ENCODE measurements around the gene PDE4D.
"Not testable (repeated sequence)": the region's sequence is repeated elsewhere in the genome, so short reads cannot be mapped to it uniquely, and the experiment has no call there.

The PDE4D gene

DNA sequence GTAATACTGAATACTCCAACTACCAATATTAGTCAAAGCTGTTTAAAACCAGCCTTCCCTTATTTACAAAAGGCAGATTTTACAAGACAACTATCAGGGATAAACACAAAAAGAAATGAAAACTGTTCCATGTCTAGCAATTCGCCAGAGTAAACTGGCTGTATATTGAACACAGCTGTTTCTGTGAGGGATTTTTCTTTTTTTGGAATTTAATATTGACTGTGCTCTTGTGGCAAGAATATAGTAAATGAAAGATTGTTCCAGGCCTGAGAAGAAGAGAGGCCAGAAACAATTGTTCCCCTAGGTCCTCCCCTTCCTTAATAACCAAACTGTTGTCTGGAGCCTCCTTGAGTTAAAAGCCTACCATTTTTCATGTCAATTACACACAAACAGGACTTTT lies 188.6 kb downstream of the PDE4D start:
- DNase-seq (ENCODE audit: low read depth, low spot score), result no peak

DNA sequence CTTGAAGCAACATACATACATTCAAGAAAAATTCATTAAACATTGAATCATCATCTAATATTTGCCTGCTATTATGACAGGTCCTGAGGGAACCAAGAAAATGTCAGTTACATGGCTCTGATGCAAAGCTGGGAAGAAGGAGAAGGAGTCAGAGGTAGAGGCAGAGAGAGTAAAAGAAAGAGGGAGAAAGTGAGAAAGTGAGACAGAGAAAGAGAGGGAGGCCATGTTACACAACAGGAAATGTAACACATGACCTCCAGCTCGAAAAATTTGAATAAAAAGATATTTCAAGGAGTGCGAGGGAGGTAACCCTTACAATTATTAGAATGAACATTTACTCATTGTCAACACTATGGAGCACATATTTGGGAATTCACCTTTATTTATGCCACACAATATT lies 189.7 kb downstream of the PDE4D start:
- no peak for DNase-seq (ENCODE audit: low read depth, low spot score)

DNA sequence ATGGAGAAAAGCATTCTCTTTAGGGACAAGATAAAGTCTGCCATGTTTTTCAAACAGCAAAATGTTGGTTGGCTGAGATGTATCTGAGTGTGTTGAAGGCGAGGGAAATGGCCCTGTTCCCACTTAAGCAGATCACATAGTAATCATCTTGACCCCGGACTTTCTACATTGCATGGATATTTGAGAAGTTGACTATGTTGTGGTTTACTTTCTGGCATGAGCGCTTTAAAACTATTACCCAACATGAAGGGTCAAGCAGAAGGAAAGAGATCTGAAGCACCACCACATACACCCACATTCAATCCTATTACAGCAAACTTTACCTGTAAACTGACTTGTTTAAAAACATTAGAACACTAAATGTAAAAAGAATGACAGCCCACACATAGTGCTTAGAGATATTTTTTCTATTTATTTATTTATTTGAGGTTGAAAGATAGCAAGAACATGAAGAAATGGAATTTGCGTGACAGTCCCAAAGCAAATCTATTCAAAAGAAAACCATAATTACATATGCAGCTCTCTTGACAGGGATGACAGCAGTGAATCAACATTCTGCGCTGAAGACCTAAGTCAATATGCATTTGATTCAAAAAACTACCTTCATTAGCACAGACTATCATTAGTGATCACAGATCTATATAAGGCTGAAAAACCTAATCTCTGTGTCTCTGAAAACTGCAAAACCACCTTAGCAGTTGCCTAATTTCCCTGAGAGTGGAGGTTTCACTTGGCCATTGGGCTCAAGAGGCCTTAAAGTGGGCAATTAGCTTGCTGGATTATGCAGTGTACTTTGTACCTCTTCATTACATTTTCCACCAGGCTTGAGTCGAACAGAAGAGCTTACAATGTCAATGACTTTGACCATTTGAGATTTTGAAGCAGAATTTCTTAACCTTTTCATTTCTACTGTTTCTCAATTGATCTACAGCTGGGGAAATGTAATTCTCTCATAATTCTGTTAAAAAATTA lies 195.0 kb downstream of the PDE4D start:
- DNase-seq (ENCODE audit: low read depth, low spot score), result no peak

DNA sequence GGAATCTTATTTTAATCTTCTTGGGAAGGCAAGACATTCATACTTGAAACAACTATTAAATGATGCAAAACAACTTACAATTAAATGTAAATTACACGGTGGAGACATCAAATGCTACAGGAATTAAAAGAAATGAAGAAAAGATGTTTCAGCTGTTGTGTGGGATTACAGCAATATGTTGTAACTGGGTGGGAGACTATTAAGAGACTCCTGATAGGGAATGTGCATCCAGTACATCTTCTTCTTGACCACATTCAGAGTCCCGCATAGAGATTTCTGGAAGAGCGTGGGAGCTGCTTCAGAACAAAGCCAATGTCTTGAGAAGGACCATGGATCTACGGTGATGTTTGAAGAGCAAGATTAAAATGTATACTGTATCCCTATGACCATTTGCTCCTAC lies 199.1 kb downstream of the PDE4D start:
- no peak for DNase-seq (ENCODE audit: low read depth, low spot score)

DNA sequence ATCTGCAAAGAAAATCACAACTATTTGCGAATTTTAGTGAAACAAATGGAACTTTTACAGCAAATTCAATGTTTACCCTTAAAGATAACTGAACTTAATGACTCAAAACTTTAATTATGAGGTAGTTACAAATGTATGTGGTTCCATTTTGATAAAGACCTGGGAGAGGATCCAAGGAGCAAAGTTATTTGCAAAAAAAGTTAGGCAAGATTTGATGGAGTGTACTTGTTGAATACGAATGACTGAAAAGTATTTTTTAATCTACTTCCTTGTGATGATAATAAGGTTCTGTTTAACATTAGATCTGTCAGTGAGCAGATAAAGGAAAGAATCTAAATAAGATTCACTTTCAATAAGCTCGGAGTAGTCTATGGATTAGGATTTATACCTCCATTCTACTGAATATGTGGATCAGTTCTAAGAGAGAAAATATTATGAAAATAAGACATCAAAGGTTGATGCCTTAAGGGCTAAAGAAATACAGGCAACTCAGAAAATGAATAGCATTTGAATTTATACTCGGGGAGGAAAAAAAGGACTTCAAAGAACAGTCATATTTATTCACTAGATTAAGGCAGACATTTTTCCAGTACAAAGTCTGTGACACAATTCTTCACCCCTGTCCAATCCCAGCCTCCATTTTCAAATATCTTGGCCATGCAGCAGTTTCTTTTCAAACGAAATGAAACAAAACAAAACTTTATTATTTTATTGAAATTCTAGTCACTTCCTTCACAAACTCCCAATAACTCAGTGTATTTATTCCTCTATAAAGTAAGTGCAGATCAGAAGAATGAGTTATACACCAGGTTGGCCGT lies 199.8 kb downstream of the PDE4D start:
- no peak for DNase-seq (ENCODE audit: low read depth, low spot score)

DNA sequence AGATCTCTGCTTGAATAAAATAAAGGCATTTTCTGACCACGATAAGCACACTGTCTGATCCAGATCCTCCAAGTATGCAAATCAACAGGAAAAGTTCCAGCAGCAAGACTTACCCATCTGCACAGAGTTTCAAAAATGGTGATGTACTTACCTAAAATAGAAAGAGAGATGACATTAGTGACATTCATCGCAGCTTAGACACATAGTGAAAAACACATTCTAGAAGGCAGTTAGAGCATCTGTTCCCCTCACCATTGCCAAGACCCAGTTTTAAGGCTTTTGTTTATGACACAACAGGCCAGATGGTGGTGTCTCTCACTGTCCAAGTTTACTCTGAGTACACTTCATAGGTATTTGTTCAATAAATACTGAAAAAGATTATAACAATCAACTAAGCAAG lies 207.7 kb downstream of the PDE4D start:
- no peak for DNase-seq (ENCODE audit: low read depth, low spot score)

DNA sequence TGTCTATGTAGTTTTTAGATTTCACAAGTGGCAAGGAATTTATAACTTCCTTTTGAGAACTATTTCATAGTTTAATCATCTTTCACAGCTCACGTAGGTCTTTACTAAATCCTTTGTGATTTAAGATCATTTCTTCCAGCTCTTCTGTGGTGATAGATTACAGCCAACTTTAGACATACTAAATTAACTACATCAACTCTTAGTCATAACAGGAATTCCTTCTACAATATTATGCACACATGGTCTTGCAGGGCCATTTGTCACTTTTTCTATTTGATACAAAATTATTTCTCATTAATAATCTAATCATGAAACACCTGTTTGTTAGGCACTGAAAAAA lies 208.4 kb downstream of the PDE4D start:
- no peak for DNase-seq (ENCODE audit: low read depth, low spot score)

DNA sequence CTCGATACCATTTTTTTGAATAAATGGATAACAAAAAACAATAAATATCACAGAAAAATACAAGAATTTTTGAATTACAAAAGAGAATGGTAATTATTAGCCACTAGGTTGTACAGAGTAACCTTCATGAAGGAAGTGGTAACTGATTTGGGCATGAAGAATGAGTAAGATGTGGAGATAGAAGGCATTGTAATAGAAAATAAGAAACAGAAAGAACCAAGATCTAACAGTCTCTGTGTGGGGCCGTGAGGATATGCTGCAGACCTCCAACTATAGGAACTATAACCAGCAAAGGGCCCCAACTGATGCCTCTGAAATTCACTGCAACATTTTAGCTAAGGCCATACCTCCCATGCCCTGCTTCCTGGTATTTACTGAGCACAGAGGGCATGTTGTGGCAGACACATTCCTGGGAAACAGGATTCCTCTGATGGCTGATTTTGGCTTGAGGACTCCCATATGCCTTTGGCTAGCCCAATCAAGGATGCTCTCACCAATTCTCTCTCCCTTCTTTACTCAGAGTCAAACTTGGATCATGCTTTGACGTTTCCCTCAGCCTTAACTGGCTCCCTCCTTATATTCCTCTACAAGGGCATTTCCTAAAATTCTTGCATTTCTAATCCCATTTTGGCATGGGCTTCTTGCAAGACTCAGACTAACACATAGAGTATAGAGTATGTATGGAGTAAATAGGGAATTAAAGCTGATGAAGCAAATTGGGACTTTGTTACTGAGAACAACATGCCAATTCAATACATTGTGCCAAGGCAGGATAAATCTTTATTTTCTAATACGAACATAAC lies 208.9 kb downstream of the PDE4D start:
- no peak for DNase-seq (ENCODE audit: low read depth, low spot score)

DNA sequence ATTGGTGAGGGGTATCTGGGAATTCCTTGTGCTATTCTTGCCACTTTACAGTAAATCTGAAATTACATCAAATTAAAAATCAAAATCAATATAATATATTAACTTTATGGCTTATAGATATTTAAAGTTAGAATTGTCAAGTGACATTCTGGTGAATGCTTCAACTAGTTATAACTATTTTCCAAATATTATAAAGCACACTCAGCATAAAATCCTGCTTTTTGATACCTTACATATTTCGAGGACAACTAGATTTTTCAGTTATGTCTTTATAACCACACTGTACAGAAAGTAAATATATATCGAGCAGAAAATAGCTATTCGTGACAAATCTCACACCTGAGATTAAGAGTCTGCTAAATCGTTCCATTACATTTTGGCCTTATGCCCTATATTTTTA lies 210.2 kb downstream of the PDE4D start:
- no peak for DNase-seq (ENCODE audit: low read depth, low spot score)

DNA sequence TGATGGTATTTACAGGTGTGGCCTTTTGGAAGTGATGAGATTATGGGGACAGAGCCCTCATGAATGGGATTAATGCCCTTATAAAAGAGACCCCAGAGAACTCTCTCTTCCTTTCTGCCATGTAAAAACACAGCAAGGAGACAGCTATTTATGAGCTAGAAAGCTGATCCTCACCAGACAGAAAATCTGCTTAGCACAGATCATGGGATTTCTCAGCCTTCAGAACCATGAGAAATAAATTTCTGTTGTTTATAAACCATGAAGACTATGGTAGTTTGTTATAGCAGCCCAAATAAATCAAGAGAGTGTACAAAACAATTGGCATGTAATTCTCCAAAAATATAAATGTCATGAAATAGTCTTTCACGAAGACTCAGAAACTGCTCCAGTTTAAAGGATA lies 211.0 kb downstream of the PDE4D start:
- DNase-seq (ENCODE audit: low read depth, low spot score), result no peak

DNA sequence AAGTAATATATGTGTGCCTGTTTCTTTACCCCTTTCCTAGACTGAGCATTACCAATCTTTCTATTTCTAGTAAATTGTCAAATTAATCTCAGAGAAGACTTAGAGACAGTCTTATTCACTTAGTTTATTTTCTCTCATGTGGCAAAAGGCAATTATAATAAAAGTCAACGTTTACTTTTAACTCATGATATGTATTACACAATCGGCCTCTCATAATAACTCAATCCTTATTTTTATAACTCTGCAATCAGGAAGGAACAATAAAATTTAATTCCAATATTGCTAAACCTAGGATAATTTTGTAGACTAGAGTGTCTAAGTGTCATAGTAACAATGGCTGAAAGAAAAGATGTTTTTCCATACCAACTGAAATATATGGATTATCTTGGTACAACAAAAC lies 214.6 kb downstream of the PDE4D start:
- DNase-seq (ENCODE audit: low read depth, low spot score), result no peak

DNA sequence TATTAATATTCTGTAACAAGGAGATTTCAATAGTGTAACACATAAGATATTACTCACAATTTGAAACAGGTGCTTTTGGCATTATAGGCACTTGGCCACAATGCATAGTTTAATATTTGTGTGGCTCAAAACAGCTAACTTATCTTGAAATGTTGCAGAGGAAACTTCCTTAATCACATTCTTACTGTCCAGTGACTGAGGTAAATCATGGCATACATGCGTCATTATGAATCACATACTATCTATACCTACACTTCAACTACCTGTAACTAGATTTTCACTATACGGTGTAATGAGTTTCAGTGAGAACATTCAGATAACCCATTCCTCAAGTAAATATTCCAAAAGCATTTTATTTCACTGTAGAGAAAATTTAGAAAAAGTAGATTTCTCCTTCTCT lies 218.8 kb downstream of the PDE4D start:
- DNase-seq (ENCODE audit: low read depth, low spot score), result no peak

DNA sequence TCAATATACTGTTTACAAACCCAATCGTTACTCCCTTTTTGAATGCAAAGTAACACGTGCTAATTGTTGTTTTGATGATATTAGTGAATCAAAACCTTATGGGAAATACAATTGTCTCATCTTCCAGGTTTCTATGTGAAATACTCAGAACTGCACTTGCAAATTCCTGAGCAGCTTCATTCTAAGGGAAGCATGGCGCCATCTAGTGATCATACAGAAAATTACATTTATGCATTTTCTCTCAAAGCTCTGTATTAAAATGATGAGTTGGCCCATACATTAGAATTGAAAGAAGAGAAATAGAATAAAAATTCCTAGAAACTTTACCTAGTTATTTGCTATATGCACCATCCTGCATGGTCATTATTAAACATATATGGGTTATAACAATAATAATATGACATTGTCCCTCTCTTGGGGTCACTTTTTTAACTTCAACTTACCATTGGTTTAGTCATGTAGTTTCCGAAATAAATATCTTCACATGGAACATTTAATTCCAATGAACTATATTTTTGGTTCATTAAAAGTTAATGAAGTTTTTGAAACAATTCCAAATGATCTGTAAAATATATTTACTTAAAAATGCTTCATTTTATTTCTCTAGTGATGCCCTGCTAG lies 220.0 kb downstream of the PDE4D start:
- no peak for DNase-seq (ENCODE audit: low read depth, low spot score)

DNA sequence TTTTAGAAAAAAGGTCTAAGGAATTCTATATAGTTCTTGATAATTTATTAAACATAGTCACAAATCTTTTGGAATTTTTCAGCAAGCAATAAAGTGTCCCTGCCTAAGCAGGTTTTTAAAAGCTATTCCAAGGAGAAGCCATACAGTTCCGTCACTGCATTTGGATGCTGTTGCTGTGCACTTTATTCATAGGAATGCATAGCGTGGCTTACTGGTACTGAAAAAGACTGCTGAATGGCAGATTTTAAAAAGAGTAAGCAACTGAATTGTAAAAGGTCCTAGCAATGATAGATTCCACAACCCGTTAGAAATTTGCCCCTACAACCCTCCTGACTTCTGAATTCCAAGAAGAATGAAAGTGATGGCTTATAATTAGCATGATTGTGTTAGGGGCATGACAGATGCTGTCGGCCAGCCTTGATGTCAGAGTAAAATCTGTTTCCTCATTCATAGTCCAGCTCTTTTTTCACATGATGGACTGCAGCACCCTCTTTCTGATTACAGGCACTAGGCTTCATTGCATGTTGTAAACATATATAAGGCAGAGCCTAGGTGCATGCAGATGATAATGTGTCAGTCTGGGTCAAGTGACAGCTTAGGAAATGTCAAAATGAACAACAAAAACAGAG lies 227.0 kb downstream of the PDE4D start:
- no peak for DNase-seq (ENCODE audit: low read depth, low spot score)

DNA sequence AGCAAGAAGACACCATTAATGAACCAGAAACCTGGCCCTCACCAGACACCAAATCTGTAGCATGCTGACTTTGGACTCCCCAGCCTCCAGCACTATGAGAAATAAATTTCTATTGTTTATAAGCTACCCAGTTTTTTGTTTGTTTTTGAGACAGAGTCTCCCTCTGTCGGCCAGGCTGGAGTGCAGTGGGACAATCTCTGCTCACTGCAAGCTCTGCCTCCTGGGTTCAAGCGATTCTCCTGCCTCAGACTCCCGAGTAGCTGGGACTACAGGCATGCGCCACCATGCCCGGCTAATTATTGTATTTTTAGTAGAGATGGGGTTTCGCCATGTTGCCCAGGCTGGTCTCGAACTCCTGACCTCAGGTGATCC lies 227.7 kb downstream of the PDE4D start:
- not testable (repeated sequence) for DNase-seq (ENCODE audit: low read depth, low spot score)

DNA sequence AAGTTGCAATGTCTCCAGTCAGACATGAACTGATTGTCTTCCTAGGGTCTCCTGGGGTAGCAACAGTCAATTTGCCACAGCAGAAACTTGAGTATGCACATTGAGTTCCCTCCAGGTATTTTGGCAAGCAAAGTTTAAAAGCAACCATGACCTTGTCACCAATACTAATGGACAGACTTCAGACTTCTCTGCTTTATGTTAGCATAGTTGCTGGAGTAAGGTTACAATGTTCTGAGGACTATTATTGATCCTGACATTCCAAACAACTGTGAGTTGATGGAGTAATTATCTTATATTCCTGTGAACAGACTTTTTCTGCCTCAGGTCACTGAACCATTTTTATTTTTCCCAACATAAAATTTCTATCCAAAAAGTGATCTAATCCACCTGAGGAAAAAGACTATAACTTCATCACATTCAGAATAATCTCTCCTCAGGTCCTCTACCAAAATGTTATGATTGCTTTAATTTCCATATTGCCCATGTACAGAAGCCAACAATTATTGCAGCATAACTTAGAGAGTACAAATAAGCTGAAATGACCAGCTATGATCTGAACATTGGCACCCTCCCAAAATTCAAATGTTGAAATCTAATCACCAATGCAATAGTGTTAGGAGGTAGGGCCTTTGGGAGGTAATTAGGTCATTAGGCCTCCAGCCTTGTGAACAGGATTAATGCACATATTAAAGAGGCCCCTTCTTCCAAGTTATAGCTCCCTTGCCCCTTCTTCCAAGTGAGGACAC lies 228.3 kb downstream of the PDE4D start:
- DNase-seq (ENCODE audit: low read depth, low spot score), result no peak

DNA sequence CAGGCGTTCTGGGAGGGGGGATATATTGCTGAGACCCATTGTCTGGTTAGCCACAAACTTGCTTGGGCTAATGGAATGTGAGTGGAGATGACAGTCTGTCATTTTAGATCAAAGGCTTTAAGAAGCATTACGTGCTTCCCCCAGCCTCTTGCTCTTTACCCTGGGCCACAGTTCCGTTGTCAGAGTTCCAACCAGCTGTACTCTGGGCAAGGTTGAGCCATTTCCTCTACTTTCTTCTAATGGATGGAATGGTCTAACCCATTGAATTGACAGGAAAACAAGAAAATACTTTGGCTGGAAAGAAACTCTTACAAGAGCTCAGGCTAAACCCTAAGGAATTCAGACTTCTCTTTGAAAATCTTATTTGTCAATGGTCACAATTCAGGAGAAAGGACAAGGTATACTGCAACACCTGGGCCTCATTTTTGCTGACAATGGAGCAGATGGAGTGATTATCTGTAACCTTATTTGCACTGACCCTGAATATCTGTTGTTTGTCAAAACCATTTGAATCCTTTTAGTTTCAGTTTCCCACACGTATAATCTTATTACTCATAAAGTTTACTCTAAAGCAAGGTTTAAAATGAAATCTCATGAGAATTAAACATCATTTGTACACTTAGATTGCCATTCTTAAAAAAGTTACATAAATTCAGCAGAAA lies 231.4 kb downstream of the PDE4D start:
- no peak for DNase-seq (ENCODE audit: low read depth, low spot score)

DNA sequence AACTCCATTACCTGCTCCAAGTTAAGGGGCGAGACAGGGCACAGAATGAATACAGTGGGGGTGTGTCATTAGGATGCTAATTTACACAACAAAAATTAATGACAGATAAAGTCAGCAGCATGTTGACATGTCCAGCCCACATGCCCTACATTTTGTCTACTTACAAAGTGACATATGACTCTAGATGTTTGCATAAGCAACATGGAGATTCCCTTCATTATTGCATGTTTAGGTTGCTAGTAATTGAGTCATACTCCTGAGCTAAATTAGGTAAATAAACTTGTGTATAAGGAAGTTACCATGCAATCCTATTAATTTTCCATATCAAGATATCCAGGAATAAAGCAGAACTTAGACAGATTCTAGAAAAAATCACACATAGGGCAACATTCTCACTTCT lies 232.2 kb downstream of the PDE4D start:
- DNase-seq (ENCODE audit: low read depth, low spot score), result no peak

DNA sequence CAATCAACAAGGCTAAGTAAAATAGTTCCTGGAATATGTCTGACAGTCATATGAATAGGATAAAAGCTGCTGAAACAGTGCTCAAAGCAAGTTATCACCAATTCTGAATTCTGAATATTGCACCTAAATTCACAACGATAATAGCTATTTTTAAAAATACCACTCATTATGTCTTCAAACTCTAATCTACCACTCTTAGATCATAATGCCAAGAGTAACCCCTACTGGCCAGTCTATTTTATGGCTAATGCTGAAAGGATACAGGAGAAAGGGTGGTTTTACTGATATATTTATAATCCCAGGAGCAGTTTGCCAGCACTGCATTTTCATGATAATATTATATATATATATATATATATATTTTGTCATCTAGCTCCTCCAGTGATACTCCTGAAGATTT lies 232.8 kb downstream of the PDE4D start:
- DNase-seq (ENCODE audit: low read depth, low spot score), result no peak
